Muscle layer of duodenum (tissue), 2 donors: ENCODE measurements around the gene DMKN.

Experiments
- H3K27ac ChIP-seq: one replicate; pipeline ENCODE4 v1.7.0; 2013; ENCODE audit warnings: mild to moderate bottlenecking, low read length
- H3K27me3 ChIP-seq: one replicate; pipeline ENCODE4 v1.7.0; 2013; ENCODE audit warnings: low read depth, mild to moderate bottlenecking, control low read depth, low read length
- H3K36me3 ChIP-seq, 2 donors: one replicate each; pipeline ENCODE4 v1.7.0; 2013; ENCODE audit warnings: low read length in 2 of 2, control low read depth in 1 of 2, mild to moderate bottlenecking in 1 of 2; ENCODE audit not compliant: insufficient read depth in 2 of 2, control insufficient read depth in 1 of 2
- H3K4me1 ChIP-seq, 2 donors: one replicate each; pipeline ENCODE4 v1.7.0; 2013; ENCODE audit warnings: low read length in 2 of 2, mild to moderate bottlenecking in 2 of 2, control low read depth in 1 of 2, moderate library complexity in 1 of 2; ENCODE audit not compliant: insufficient read depth in 2 of 2, control insufficient read depth in 1 of 2
- H3K4me3 ChIP-seq, 2 donors: one replicate each; pipeline ENCODE4 v1.7.0; 2013; ENCODE audit warnings: low read length in 2 of 2, low read depth in 1 of 2, mild to moderate bottlenecking in 1 of 2
- H3K9me3 ChIP-seq, 2 donors: one replicate each; pipeline ENCODE4 v1.7.0; 2013; ENCODE audit warnings: low read length in 2 of 2, control low read depth in 1 of 2, mild to moderate bottlenecking in 1 of 2; ENCODE audit not compliant: control insufficient read depth in 1 of 2
- donor health status: healthy.

The DMKN gene

DNA sequence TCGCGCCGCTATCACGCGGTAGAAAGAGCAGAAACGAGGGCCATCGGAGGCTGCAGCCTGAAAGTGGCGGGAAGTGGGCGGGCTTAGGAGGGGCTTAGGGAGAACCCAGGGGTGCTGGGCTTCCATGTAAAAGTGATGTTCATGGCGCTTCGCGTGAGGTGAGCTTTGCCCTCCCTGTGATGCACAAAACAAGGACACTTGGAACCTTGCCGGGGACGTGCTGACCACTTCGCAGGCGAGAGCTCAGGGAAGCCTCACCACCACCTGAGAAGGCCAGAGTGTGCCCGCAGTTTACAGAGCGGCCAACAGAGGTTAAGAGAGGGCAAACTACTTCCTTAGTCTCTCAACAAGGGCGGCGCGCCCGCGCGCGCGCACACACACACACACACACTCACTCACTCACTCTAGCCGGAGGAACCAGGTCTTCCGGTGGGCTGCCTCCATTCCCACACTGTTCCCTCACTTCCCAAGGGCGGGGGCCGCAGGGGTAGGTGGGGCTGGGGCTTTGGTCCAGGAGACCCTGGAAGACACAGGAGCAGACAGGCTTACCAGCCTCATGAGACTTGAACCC lies 20.5 kb upstream of the DMKN start:
- H3K27me3 ChIP-seq, result peaks cover 16% of the 10 kb centered on the region
- H3K36me3 ChIP-seq, result no peaks in the 10 kb centered on the region
- no peaks in the 10 kb centered on the region for H3K4me1 ChIP-seq
- no peaks in the 10 kb centered on the region for H3K9me3 ChIP-seq
- no peak overlapping the region for H3K27ac ChIP-seq
- no peak overlapping the region for H3K4me3 ChIP-seq

DNA sequence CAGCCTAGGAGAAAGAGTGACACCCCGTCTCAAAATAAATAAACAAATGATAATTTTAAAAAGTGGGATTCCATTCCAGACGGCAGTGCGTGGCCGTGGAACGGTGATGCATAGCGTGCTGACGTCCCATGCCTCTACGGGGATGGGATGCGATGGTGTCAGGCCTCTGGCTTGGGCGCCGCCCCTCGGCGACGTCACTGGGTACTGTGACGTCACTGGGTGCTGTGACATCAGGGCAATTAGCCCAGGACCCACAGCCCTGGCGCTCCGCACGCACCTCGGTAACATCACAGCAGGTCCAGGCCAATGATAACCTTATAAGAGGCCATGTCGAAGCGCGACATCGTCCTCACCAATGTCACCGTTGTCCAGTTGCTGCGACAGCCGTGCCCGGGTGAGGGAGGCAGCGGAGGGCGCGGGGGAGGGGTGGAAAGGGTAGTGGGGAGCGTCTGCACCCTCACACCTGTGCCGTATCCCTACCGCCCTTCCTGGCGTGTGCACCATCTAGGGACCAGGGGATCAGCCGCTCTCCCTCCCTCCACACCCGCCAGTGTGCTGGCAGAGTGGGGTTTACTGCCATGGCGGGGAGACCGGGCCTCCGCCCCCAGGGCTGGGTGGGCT lies 19.9 kb upstream of the DMKN start, which contains the start of gene GAPDHS:
Gene GAPDHS, plus strand, starts transcription at position 256 of the 621 bp plus-strand sequence. Its CDS starts 72 bp downstream, at position 328.
- H3K27me3 ChIP-seq, result peaks cover 16% of the 10 kb centered on the region
- H3K4me3 ChIP-seq, result no peak within 1 kb of the TSS
- H3K4me1 ChIP-seq, result no peaks in the 10 kb centered on the region
- H3K27ac ChIP-seq, result no peak within 1 kb of the TSS
- no peaks in the 10 kb centered on the region for H3K36me3 ChIP-seq
- H3K9me3 ChIP-seq, result no peaks in the 10 kb centered on the region

DNA sequence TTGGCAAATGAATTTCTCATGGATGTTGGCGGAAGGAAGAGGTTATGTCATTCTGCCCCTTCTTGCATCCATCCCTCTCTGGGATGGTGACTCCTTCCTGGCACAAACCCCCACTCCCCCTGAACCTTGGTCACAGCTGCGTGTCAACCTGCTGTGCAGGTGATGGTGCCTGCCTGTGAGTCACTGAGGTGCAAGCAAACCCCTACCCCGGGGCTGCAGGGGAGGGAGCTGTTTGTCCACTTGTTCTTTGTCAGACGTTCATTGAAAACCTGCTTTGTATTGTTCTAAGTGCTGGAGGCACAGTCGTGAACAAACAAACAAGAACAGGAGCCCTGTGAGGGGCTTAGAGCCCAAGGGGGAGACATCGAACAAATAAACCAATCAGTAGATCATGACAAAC lies 17.8 kb upstream of the DMKN start:
- Histone ChIP-seq H3K4me1 (no peaks in the 10 kb centered on the region), H3K36me3 (no peaks in the 10 kb centered on the region), H3K9me3 (no peaks in the 10 kb centered on the region), H3K27ac (no peak overlapping the region), H3K4me3 (no peak overlapping the region), H3K27me3 (peaks cover 16% of the 10 kb centered on the region)

DNA sequence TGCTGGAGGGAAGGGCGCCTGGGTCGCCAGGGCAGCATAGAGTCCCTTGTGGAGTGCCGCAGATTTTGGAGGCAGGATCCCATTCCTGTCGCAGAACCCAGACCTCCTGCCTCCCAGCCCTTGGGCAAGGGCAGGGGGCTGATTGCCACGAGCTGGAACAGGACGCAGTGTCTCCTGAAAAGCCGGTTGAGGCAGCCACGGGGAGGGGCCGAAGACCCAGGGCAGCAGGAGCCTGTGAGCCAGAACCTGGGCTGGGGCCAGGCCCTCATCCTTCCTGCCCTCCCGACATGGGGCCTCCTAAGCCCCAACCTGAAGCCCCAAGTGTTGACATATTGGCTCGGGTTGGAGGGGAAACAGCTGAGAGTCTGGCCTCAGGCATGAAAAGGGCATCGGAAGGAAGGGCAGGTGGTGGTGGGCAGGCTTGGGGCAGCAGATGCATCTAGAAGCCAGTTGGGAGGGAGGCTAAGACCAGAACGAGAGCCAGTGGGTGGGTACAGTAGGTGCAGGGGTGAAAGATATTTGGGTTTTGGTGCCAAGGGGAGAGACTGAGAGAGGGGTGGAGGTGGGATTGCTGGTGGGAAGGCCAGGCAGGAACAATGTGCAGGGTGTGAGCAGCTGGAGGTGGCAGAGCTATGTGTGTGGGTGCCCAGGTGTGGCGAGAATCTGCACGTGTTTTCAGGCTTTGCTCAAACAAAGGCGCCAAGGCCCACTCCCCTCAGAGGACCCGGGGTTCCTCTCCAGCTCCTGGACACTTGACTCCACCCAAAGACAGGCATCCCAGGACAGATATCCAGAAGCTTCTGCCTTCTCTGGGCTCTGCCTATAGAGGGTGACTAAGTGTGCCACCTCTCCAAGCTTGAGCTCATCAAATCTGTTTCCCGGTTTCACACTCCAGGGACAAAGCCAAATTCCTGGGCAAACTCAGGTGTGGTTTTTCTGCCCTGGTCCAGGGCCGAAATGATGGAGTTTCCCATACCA lies 16.1 kb upstream of the DMKN start:
- no peaks in the 10 kb centered on the region for H3K9me3 ChIP-seq
- H3K27me3 ChIP-seq, result peaks cover 13% of the 10 kb centered on the region
- no peak overlapping the region for H3K27ac ChIP-seq
- no peak overlapping the region for H3K4me3 ChIP-seq
- no peaks in the 10 kb centered on the region for H3K36me3 ChIP-seq
- no peaks in the 10 kb centered on the region for H3K4me1 ChIP-seq

DNA sequence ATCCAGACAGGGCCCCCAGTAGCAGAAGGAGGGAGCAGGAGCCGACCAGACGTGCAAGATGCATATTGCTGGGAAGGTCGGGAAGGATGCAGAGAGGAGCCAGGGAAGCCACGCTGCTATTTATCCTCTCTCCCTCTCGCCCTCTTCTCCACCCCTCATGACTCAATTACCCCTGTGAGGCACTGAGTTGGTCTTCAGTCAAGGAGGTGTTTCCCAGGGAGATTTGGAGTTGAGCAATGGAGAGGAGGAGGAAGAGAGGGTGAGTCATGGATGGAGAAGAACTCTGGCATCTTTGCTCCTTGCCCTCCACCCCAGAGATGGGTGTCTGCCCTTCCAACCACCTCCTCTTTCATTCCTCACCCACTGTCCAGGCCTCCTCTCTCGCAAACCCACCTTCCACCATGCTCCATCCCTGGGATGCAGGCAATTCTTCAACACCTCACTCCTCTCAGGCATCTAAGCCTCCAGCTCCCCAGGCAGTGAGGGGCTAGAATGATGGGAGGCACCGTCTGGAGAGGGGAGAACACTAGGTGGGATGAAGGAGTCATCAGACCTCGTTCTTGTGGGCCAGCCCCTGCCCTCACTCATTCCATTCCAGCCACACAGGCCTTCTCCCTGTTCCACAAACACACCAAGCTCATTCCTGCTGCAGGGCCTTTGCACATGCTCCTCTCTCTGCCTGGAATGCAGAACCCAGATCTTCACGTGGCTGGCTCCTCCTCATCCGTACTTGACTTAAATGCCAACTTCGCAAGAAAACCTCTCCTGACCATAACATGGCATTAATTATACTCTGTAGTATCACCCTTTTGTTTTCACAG lies 15.0 kb upstream of the DMKN start, which contains the start of gene SBSN:
Gene SBSN, minus strand, starts transcription at position 94 of the 821 bp plus-strand sequence. Its CDS starts 30 bp downstream, at position 64.
- H3K36me3 ChIP-seq, result no peaks in the 10 kb centered on the region
- H3K27me3 ChIP-seq, result peaks cover 3% of the 10 kb centered on the region
- no peaks in the 10 kb centered on the region for H3K4me1 ChIP-seq
- no peaks in the 10 kb centered on the region for H3K9me3 ChIP-seq
- H3K27ac ChIP-seq, result no peak within 1 kb of the TSS
- no peak within 1 kb of the TSS for H3K4me3 ChIP-seq

DNA sequence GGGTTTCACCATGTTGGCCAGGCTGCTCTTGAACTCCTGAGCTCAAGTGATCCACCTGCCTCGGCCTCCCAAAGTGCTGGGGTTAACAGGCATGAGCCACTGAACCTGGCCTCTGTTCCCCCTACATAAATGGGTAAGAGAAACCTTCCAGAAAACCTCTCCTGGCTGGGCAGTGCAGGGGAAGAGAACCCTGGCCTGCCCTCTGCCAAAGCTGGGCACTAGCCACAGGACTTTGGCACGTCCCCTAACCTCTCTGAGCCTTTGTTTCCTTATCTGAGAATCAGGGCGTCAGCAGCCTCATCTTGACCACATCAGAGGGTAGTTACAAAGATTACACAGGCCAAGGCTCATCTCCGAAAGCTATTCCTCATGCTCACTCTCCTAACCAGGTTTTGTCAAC lies 12.4 kb upstream of the DMKN start:
- Histone ChIP-seq H3K4me3 (no peak overlapping the region), H3K4me1 (no peaks in the 10 kb centered on the region), H3K9me3 (no peaks in the 10 kb centered on the region), H3K36me3 (no peaks in the 10 kb centered on the region), H3K27ac (no peak overlapping the region), H3K27me3 (no peaks in the 10 kb centered on the region)

DNA sequence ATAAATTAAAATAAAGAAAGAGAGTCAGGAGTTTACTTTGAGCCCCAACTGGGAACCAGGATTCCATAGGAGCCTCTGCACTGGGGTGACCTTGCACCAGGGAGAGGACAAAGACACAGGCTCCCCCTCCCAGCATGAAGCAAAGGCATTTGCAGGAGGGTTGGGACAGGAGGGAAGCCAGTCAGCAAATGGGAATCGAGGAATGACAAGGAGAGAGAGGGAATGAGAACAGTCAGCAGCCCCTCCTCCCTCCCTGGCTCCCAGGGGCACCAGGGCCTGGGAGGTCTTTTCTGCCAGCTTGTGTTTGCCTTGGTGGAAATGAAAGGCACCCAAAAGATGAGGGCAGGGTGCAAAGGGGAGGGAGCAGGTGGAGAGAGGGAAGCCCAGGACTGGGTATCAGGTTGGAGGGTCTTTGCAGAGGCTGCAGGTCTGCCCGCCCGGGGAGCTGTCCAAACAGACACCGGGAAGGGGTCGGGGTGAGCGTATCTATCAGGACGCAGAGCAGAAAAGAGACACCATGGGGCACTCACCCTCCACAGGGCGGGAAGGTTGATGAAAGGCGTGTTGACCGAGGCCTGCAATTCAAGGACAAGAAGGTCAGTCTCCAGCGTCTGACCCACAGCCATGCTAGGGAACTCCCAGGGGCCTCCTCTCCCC lies 10.9 kb upstream of the DMKN start:
- Histone ChIP-seq H3K27ac (no peak overlapping the region), H3K4me1 (no peaks in the 10 kb centered on the region), H3K9me3 (no peaks in the 10 kb centered on the region), H3K36me3 (no peaks in the 10 kb centered on the region), H3K4me3 (no peak overlapping the region), H3K27me3 (no peaks in the 10 kb centered on the region)

DNA sequence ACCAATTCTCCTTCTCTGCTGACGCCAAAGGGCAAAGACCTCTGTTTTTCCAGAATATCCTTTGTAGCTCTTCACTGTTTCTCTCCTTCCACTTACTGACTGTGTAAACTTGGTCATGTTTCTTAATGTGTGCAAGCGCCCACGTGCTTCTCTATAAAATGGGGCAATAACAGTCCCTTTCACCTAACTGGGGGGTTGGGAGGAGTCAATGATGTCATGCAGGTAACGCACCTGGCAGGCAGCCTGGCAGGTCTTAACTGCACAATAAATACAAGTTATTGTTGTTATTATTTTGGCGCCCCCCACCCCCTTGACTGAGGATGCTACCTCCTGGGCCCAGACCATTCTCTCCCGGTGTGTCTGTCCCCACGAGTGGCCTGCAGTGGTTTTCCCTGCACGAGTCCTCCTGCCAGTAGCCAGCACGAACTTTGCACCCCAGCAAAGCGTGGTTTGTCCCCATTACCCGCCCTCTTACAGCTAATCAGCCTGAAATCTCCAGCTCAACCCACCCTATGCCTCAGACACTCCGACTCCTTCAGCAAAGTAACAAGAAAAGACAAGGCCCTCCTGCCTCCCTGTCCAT lies 9.4 kb upstream of the DMKN start:
- no peak overlapping the region for H3K4me3 ChIP-seq
- H3K27me3 ChIP-seq, result no peaks in the 10 kb centered on the region
- H3K27ac ChIP-seq, result no peak overlapping the region
- no peaks in the 10 kb centered on the region for H3K4me1 ChIP-seq
- no peaks in the 10 kb centered on the region for H3K36me3 ChIP-seq
- no peaks in the 10 kb centered on the region for H3K9me3 ChIP-seq

DNA sequence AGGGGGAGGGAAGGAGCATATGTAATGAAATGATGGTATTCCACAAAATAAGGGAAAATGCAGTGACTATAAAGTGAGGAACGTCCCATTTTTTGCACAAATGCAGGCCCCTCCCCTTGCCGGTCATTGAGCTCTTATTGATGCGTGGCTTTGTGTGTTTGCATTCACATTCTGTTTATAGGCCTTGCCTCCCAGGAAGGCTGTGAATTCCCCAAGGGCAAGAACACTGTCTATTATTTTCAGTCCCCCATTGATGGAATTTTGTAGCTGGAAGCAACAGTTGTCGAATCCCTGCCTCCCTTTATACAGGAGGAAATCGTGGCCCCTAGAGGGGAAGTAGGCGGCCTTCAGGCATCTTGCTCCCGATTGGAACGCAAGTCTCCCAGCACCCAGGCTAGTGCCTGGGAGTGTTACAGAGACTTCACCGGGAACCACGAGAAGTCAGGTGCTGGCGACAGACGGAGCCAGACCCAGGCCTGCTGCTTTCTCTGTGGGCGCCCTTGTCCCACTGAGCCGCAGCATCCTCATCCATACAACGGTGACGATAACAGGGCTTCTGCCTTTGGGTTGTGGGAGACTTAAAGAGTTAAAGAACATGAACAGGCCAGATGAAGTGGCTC lies 7.8 kb upstream of the DMKN start:
- H3K4me3 ChIP-seq, result no peak overlapping the region
- H3K9me3 ChIP-seq, result no peaks in the 10 kb centered on the region
- H3K27ac ChIP-seq, result no peak overlapping the region
- no peaks in the 10 kb centered on the region for H3K27me3 ChIP-seq
- no peaks in the 10 kb centered on the region for H3K36me3 ChIP-seq
- no peaks in the 10 kb centered on the region for H3K4me1 ChIP-seq

DNA sequence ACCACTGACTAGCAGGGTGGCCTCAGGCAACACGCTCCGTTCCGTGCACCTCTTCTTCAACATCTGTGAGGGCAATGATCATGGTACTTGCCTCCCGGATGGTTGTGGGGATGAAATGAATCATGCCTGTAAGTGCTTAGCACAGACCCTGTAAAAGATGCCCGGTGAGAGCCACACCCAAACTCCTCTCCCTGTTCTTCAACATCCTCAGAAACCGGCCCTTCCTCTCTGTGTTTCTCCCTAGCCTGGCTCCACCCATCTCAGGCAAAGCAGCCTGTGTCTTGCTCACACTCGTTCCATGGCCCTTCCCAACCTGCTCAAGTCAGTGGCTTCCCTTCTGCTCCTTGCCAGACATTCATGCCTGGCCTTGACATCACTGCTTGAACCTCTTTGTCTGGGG lies 5.8 kb upstream of the DMKN start:
- Histone ChIP-seq H3K27me3 (peaks cover 3% of the 10 kb centered on the region), H3K4me3 (no peak overlapping the region), H3K4me1 (no peaks in the 10 kb centered on the region), H3K36me3 (no peaks in the 10 kb centered on the region), H3K27ac (no peak overlapping the region), H3K9me3 (no peaks in the 10 kb centered on the region)
